Esophagus squamous epithelium (tissue), 5 donors: ENCODE measurements around the gene DOC2B. TPM values are rescaled to one million over a fixed set of nuclear protein-coding genes. Genes with fewer than 3 reads are reported as not detected.

ENCODE experiments used
- DNase-seq: peaks from one replicate; lab custom pipeline; 2025; lab: John Stamatoyannopoulos, UW
- H3K27ac ChIP-seq, 4 donors: fragments of 200-600 bp; sonication (generic); one replicate each; pipeline ENCODE4 v1.5.1; 2016 to 2019; ENCODE audit warnings: mild to moderate bottlenecking in 1 of 4
- H3K27me3 ChIP-seq, 4 donors: fragments of 200-600 bp; sonication (generic); 1 replicate in 3 of 4; 2 replicates in 1 of 4; pipeline versions ENCODE4 v1.5.1 to v1.6.0; 2017 to 2021; ENCODE audit warnings: antibody characterized with exemption in 1 of 4
- H3K36me3 ChIP-seq, 3 donors: fragments of 200-600 bp; sonication (generic); one replicate each; pipeline ENCODE4 v1.5.1; 2016 to 2019
- H3K4me1 ChIP-seq, 3 donors: fragments of 200-600 bp; sonication (generic); one replicate each; pipeline ENCODE4 v1.5.1; 2017 to 2019
- H3K4me3 ChIP-seq, 4 donors: fragments of 200-600 bp; sonication (generic); 1 replicate in 3 of 4; 2 replicates in 1 of 4; pipeline ENCODE4 v1.5.1; 2016 to 2019; ENCODE audit warnings: mild to moderate bottlenecking in 2 of 4, moderate library complexity in 1 of 4
- H3K9me3 ChIP-seq, 3 donors: fragments of 200-600 bp; sonication (generic); one replicate each; pipeline ENCODE4 v1.5.1; 2016 to 2019
- POLR2A ChIP-seq, 4 donors: fragments of 450-650 bp; IDR thresholded peaks; one replicate each; pipeline ENCODE4 v1.6.1; 2017; ENCODE audit warnings: antibody characterized with exemption in 4 of 4, mild to moderate bottlenecking in 4 of 4, moderate library complexity in 3 of 4
- whole genome bisulfite sequencing, 2 donors: methylation state at CpG; one replicate each; pipeline ENCODE4 v1.1.5; 2018; 5-methylcytosine and 5-hydroxymethylcytosine counted together
- intact Hi-C: fragments of 100-400 bp; cut with DNase I; formaldehyde crosslinking; loops from one replicate; pipeline ENCODE4 v1.15.0; 2022
- total RNA-seq, 4 donors: library from RNA; depleted of rRNA; stranded (reverse); fragments of >200 nt; gene quantifications; one replicate each; pipeline ENCODE4 v1.1.0, GENCODE V29; 2016
- TF ChIP-seq, protein P1 (sequence below), 6 experiments: fragments of 450-650 bp in 4 of 6; fragments of 200-600 bp in 2 of 6; sonication (generic) in 2 of 6; IDR thresholded peaks; one replicate each; pipeline ENCODE4 v1.5.1; 2016 to 2019; ENCODE audit warnings: antibody characterized with exemption in 6 of 6, mild to moderate bottlenecking in 4 of 6, moderate library complexity in 4 of 6
- donor health status: DM: yes; HTN: yes; CAD: no.

Gene DOC2B
- total RNA-seq, 4 donors from 2014 or later: 8.4 to 44.9 (median 26.2) TPM

GRCh38 chr17:152860-153420, 28.5 kb downstream of the DOC2B start:
- H3K4me3 ChIP-seq: no peak overlapping the region
- DNase-seq: no peak
- no peaks in the 10 kb centered on the region for H3K4me1 ChIP-seq
- H3K27ac ChIP-seq: no peak overlapping the region
- WGBS, 2 donors: 87 to 96% methylated on average over 4 to 5 of the region's 12 CpGs
- H3K36me3 ChIP-seq: peaks cover 0 to 74% (median 19%) of the 10 kb centered on the region in 3 donors
- no peaks in the 10 kb centered on the region for H3K9me3 ChIP-seq
- H3K27me3 ChIP-seq: no peaks in the 10 kb centered on the region
- intact Hi-C loops: no loop called here
- TF ChIP-seq, protein P1, sequence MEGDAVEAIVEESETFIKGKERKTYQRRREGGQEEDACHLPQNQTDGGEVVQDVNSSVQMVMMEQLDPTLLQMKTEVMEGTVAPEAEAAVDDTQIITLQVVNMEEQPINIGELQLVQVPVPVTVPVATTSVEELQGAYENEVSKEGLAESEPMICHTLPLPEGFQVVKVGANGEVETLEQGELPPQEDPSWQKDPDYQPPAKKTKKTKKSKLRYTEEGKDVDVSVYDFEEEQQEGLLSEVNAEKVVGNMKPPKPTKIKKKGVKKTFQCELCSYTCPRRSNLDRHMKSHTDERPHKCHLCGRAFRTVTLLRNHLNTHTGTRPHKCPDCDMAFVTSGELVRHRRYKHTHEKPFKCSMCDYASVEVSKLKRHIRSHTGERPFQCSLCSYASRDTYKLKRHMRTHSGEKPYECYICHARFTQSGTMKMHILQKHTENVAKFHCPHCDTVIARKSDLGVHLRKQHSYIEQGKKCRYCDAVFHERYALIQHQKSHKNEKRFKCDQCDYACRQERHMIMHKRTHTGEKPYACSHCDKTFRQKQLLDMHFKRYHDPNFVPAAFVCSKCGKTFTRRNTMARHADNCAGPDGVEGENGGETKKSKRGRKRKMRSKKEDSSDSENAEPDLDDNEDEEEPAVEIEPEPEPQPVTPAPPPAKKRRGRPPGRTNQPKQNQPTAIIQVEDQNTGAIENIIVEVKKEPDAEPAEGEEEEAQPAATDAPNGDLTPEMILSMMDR (IDR thresholded peaks at IDR 0.05): no peak
- no peak for TF ChIP-seq POLR2A (IDR thresholded peaks at IDR 0.05)

DNA sequence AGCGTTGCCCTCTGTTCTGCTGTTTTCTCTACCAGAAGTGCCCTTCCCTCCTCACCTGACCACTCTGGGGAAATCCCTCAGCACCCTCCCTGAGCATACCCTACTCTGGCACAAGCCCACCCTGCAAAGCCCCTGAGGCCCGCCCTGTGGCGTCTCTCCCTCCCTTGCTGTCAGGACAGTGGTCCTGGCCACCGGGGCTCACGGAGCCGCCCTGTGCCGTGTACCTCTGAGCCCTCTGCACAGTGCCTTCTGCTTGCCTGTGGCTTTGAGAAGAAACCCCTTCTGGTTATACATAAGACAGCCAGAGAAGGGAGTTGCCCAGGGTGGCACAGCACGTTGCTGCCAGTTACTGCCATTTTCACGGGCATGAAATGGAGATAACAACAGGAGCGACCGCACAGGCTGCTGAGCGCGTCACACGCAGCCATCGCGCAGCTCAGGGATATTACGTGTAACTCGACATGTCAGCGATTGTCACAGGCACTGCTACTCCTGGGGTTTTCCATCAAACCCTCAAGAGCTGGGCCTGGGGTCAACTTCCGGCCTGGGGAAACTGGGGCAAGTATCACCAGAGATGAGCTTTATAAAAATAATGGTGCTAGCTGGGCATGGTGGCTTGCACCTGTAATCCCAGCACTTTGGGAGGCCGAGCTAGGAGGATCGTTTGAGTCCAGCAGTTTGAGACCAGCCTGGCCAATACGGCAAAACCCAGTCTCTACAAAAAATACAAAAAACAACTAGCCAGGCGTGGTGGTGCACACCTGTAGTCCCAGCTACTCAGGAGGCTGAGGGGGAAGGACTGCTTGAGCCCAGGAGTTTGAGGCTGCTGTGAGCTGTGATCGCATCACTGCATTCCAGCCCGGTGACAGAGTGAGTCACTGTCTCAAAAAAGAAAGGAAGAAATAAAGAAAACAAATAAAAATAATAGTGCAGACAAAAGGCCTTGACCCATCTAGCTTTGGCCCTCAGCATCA, 29.3 kb downstream of the DOC2B start:
- Histone ChIP-seq H3K9me3 (no peaks in the 10 kb centered on the region), H3K4me1 (no peaks in the 10 kb centered on the region), H3K4me3 (no peak overlapping the region), H3K36me3 (peaks cover 0 to 81% (median 19%) of the 10 kb centered on the region in 3 donors), H3K27me3 (no peaks in the 10 kb centered on the region), H3K27ac (no peak overlapping the region)
- TF ChIP-seq, protein P1 (IDR thresholded peaks at IDR 0.05): no peak
- no peak for TF ChIP-seq POLR2A (IDR thresholded peaks at IDR 0.05)
- WGBS, 2 donors: 88% methylated on average over 15 to 23 of the region's 26 CpGs
- no peak for DNase-seq
- intact Hi-C loops: no loop called here

GRCh38 chr17:151004-151403, 30.4 kb downstream of the DOC2B start:
- no peak for DNase-seq
- Histone ChIP-seq H3K9me3 (no peaks in the 10 kb centered on the region), H3K4me1 (no peaks in the 10 kb centered on the region), H3K27me3 (no peaks in the 10 kb centered on the region), H3K27ac (no peak overlapping the region), H3K36me3 (peaks cover 0 to 81% (median 13%) of the 10 kb centered on the region in 3 donors), H3K4me3 (no peak overlapping the region)
- TF ChIP-seq, protein P1 (IDR thresholded peaks at IDR 0.05): no peak
- no peak for TF ChIP-seq POLR2A (IDR thresholded peaks at IDR 0.05)
- intact Hi-C loops: no loop called here
- 86 to 87% methylated on average over 2 of the region's 2 CpGs for WGBS, 2 donors

- Histone ChIP-seq H3K4me1 (no peaks in the 10 kb centered on the region), H3K4me3 (no peak overlapping the region), H3K36me3 (peaks cover 0 to 71% (median 6%) of the 10 kb centered on the region in 3 donors), H3K27ac (no peak overlapping the region), H3K27me3 (no peaks in the 10 kb centered on the region), H3K9me3 (no peaks in the 10 kb centered on the region)
- TF ChIP-seq, protein P1 (IDR thresholded peaks at IDR 0.05): no peak
- no peak for TF ChIP-seq POLR2A (IDR thresholded peaks at IDR 0.05)
- 78 to 83% methylated on average over 4 to 8 of the region's 9 CpGs for WGBS, 2 donors
- intact Hi-C loops: no loop called here
- no peak for DNase-seq
These were observed 31.4 kb downstream of the DOC2B start for GRCh38 chr17:149897-150584.
